OCI-LY1 (cell line): ENCODE data around the gene THAP4.

Experiments used
- EZH2 ChIP-seq: fragments of 200-600 bp; sonication (generic), shearing (Covaris generic); IDR thresholded peaks from 2 replicates; pipeline ENCODE4 v1.8.0; 2017; ENCODE audit warnings: borderline replicate concordance, mixed run types, mild to moderate bottlenecking, antibody characterized with exemption, low read length, moderate library complexity, mixed read lengths
- TF ChIP-seq, protein P1 (sequence below): fragments of 200-600 bp; sonication (generic), shearing (Covaris generic); IDR thresholded peaks from 2 replicates; pipeline ENCODE4 v1.5.1; 2017; ENCODE audit warnings: mild to moderate bottlenecking, antibody characterized with exemption, low read length, moderate library complexity, mixed read lengths

DNA sequence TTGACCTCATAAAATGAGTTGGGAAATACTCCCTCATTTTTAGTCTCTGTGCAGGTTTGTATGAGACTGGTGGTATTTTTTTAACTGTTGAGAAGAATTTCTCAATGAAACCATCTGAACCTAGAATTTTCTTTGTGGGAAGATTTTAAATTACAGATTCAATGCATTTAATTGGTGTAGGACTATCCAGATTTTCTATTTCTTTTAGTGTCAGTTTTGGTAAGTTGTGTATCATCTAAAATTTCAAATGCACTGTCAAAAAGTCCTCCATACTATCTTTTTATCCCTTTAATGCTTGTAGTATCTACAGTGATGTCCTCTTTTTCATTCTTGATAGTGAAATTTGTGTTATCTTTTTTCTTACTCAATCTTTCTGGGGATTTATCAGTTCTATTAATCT, 80.2 kb downstream of the THAP4 start:
- TF ChIP-seq, protein P1, sequence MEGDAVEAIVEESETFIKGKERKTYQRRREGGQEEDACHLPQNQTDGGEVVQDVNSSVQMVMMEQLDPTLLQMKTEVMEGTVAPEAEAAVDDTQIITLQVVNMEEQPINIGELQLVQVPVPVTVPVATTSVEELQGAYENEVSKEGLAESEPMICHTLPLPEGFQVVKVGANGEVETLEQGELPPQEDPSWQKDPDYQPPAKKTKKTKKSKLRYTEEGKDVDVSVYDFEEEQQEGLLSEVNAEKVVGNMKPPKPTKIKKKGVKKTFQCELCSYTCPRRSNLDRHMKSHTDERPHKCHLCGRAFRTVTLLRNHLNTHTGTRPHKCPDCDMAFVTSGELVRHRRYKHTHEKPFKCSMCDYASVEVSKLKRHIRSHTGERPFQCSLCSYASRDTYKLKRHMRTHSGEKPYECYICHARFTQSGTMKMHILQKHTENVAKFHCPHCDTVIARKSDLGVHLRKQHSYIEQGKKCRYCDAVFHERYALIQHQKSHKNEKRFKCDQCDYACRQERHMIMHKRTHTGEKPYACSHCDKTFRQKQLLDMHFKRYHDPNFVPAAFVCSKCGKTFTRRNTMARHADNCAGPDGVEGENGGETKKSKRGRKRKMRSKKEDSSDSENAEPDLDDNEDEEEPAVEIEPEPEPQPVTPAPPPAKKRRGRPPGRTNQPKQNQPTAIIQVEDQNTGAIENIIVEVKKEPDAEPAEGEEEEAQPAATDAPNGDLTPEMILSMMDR: no peak
- no peak for TF ChIP-seq EZH2
